ENCODE data around the gene LNPEP.

DNA sequence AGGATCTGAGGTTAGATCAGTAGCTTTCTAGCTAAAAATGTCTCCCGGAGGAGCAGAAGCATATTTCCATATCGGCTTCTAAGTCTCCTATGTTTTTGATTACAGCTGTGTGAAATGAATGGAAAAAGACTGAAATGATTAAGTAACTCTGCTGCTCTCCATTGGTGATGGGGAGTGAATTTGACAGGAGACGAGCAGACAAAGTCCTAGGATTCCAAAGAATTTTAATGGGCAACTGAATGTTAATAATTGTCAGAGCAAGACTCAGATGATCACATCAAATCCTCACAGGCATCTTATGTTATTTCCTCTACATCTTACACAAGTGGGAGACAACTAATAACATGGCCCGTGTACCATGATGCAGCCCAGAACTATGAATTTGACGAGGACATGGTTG lies 139.8 kb downstream of the LNPEP start:
- no peak for TF ChIP-seq CTCF (IDR thresholded peaks at IDR 0.05)
- TF ChIP-seq EP300 (IDR thresholded peaks at IDR 0.05): no peak
- no peak for TF ChIP-seq POLR2A (IDR thresholded peaks at IDR 0.05)
